Lower leg skin (tissue), 3 donors: ENCODE measurements around the gene CEP112.

ENCODE experiments used
- POLR2A ChIP-seq, 2 donors: fragments of 450-650 bp; IDR thresholded peaks; one replicate each; pipeline ENCODE4 v1.6.1; 2016 to 2017; ENCODE audit warnings: antibody characterized with exemption in 2 of 2, mild to moderate bottlenecking in 1 of 2, moderate library complexity in 1 of 2
- TF ChIP-seq, protein P1 (sequence below), 3 donors: fragments of 450-650 bp; IDR thresholded peaks; one replicate each; pipeline ENCODE4 v1.5.1; 2016; ENCODE audit warnings: antibody characterized with exemption in 3 of 3, mild to moderate bottlenecking in 3 of 3, moderate library complexity in 2 of 3

DNA sequence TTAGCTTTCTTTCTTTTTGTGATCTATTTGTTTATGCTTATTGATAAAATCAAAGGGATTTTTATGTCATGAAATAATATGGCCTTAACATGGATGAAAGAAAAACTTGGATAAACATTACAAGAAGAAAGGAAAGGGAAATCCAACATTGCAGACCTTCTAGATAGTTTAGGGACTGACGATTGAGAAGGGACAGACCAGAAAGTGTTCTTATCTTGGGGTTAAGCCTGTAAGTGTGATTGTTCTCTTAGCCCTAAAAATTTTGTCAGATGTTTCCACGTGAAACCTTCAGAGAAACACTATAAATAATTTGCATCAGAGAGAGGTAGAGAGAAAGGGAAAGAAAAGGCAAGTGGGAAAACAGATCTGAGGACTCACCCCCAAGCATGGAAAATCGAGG, 473.3 kb downstream of the CEP112 start:
- TF ChIP-seq, protein P1, sequence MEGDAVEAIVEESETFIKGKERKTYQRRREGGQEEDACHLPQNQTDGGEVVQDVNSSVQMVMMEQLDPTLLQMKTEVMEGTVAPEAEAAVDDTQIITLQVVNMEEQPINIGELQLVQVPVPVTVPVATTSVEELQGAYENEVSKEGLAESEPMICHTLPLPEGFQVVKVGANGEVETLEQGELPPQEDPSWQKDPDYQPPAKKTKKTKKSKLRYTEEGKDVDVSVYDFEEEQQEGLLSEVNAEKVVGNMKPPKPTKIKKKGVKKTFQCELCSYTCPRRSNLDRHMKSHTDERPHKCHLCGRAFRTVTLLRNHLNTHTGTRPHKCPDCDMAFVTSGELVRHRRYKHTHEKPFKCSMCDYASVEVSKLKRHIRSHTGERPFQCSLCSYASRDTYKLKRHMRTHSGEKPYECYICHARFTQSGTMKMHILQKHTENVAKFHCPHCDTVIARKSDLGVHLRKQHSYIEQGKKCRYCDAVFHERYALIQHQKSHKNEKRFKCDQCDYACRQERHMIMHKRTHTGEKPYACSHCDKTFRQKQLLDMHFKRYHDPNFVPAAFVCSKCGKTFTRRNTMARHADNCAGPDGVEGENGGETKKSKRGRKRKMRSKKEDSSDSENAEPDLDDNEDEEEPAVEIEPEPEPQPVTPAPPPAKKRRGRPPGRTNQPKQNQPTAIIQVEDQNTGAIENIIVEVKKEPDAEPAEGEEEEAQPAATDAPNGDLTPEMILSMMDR (IDR thresholded peaks at IDR 0.05): no peak
- no peak for TF ChIP-seq POLR2A (IDR thresholded peaks at IDR 0.05)
